Tibial nerve (tissue), 4 donors: ENCODE results near the gene MZF1.

Source experiments
- EP300 ChIP-seq, 2 donors: sonication (generic); formaldehyde crosslinking; IDR thresholded peaks; one replicate each; pipeline ENCODE4 v1.6.1; 2017; ENCODE audit warnings: antibody characterized with exemption in 2 of 2, mild to moderate bottlenecking in 1 of 2
- POLR2A ChIP-seq, 2 donors: fragments of 450-650 bp; IDR thresholded peaks; one replicate each; pipeline ENCODE4 v1.6.1; 2017; ENCODE audit warnings: antibody characterized with exemption in 2 of 2, mild to moderate bottlenecking in 2 of 2, moderate library complexity in 2 of 2
- TF ChIP-seq, protein P1 (sequence below), 5 experiments: fragments of 200-600 bp in 3 of 5; fragments of 450-650 bp in 2 of 5; sonication (generic) in 3 of 5; IDR thresholded peaks; one replicate each; pipeline ENCODE4 v1.5.1; 2016 to 2019; ENCODE audit warnings: antibody characterized with exemption in 5 of 5, mild to moderate bottlenecking in 3 of 5, moderate library complexity in 2 of 5

DNA sequence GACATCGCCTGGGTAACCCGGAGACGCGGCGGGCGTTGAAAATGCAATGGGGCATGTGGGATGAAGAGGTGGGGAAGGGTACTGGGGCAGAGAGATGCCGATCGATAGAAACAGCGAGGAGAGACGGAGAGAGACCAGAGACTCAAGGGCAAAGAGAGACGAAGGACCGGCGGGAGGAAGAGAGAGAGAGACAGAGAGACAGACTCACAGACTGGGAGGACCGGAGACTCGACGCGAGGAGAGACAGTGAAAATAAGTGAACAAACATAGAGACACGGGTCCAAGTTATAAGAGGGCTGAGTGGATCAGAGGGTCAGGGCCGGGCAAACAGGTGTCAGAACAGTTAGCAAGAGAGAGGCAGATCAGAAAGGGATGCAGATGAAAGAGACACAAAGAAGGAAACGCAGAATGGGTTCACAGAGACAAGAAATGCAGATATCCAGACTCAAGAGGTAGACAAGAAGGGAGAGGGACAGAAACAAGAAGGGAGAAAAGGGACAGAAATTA lies 576 bp upstream of the MZF1 start:
- TF ChIP-seq POLR2A (IDR thresholded peaks at IDR 0.05) (no peak), EP300 (IDR thresholded peaks at IDR 0.05) (no peak)
- TF ChIP-seq, protein P1, sequence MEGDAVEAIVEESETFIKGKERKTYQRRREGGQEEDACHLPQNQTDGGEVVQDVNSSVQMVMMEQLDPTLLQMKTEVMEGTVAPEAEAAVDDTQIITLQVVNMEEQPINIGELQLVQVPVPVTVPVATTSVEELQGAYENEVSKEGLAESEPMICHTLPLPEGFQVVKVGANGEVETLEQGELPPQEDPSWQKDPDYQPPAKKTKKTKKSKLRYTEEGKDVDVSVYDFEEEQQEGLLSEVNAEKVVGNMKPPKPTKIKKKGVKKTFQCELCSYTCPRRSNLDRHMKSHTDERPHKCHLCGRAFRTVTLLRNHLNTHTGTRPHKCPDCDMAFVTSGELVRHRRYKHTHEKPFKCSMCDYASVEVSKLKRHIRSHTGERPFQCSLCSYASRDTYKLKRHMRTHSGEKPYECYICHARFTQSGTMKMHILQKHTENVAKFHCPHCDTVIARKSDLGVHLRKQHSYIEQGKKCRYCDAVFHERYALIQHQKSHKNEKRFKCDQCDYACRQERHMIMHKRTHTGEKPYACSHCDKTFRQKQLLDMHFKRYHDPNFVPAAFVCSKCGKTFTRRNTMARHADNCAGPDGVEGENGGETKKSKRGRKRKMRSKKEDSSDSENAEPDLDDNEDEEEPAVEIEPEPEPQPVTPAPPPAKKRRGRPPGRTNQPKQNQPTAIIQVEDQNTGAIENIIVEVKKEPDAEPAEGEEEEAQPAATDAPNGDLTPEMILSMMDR (IDR thresholded peaks at IDR 0.05): no peak
